ENCODE data around the gene KDELR1.

KDELR1 gene

GRCh38 chr19:48398102-48398374, 6.7 kb upstream of the KDELR1 start:
- DNase-seq (ENCODE audit: low spot score) = no peak
- in situ Hi-C loops (cut with MboI; ENCODE audit: low pct_unique_long_range_greater_than_20kb, low sequenced_read_pairs, unreplicated experiment) = no loop called here

GRCh38 chr19:48397263-48398101, 6.1 kb upstream of the KDELR1 start:
- in situ Hi-C loops (cut with MboI; ENCODE audit: low pct_unique_long_range_greater_than_20kb, low sequenced_read_pairs, unreplicated experiment) = no loop called here
- no peak for TF ChIP-seq CTCF (IDR thresholded peaks at IDR 0.05; ENCODE audit: extremely low read depth, insufficient read depth, missing control alignments)
- DNase-seq (ENCODE audit: low spot score) = no peak

More at GRCh38 chr19:48398102-48398374, 6.7 kb upstream of the KDELR1 start:
- TF ChIP-seq CTCF (IDR thresholded peaks at IDR 0.05; ENCODE audit: extremely low read depth, insufficient read depth, missing control alignments) = no peak

- no peak for TF ChIP-seq CTCF (IDR thresholded peaks at IDR 0.05; ENCODE audit: extremely low read depth, insufficient read depth, missing control alignments)
- in situ Hi-C loops (cut with MboI; ENCODE audit: low pct_unique_long_range_greater_than_20kb, low sequenced_read_pairs, unreplicated experiment) = no loop called here
- no peak for DNase-seq (ENCODE audit: low spot score)
Observed at GRCh38 chr19:48396824-48397176, 5.4 kb upstream of the KDELR1 start.

GRCh38 chr19:48396016-48396823, 4.9 kb upstream of the KDELR1 start:
- no peak for TF ChIP-seq CTCF (IDR thresholded peaks at IDR 0.05; ENCODE audit: extremely low read depth, insufficient read depth, missing control alignments)
- DNase-seq (ENCODE audit: low spot score) = no peak
- in situ Hi-C loops (cut with MboI; ENCODE audit: low pct_unique_long_range_greater_than_20kb, low sequenced_read_pairs, unreplicated experiment) = no loop called here

- in situ Hi-C loops (cut with MboI; ENCODE audit: low pct_unique_long_range_greater_than_20kb, low sequenced_read_pairs, unreplicated experiment) = no loop called here
- no peak for TF ChIP-seq CTCF (IDR thresholded peaks at IDR 0.05; ENCODE audit: extremely low read depth, insufficient read depth, missing control alignments)
- no peak for DNase-seq (ENCODE audit: low spot score)
Observed at GRCh38 chr19:48395499-48395898, 4.1 kb upstream of the KDELR1 start.

- in situ Hi-C loops (cut with MboI; ENCODE audit: low pct_unique_long_range_greater_than_20kb, low sequenced_read_pairs, unreplicated experiment) = no loop called here
- DNase-seq (ENCODE audit: low spot score) = no peak
- no peak for TF ChIP-seq CTCF (IDR thresholded peaks at IDR 0.05; ENCODE audit: extremely low read depth, insufficient read depth, missing control alignments)
Observed at GRCh38 chr19:48395170-48395455, 3.8 kb upstream of the KDELR1 start.
